Measurements from ENCODE around the gene C14orf119.

GRCh38 chr14:23049011-23049410 is 46.3 kb upstream of the C14orf119 start:
- TF ChIP-seq CTCF (IDR thresholded peaks at IDR 0.05): no peak
- no peak for TF ChIP-seq POLR2AphosphoS5 (IDR thresholded peaks at IDR 0.05)

All from prostate gland (tissue), 2 donors.